ENCODE measurements around the gene PCSK2.

PCSK2 gene

GRCh38 chr20:17452441-17452840 is 225.6 kb downstream of the PCSK2 start:
- DNase-seq: no peak

- DNase-seq: no peak
Measured at GRCh38 chr20:17453592-17453991, 226.8 kb downstream of the PCSK2 start.

- no peak for DNase-seq
Measured at GRCh38 chr20:17456279-17456678, 229.4 kb downstream of the PCSK2 start.

GRCh38 chr20:17457079-17457478 is 230.2 kb downstream of the PCSK2 start:
- DNase-seq: no peak

- no peak for DNase-seq
Measured at GRCh38 chr20:17457588-17458190, 230.8 kb downstream of the PCSK2 start.

GRCh38 chr20:17460119-17460518 is 233.3 kb downstream of the PCSK2 start:
- DNase-seq: no peak

GRCh38 chr20:17461941-17462340 is 235.1 kb downstream of the PCSK2 start:
- no peak for DNase-seq

- DNase-seq: no peak
Measured at GRCh38 chr20:17463711-17464110, 236.9 kb downstream of the PCSK2 start.

- no peak for DNase-seq
Measured at GRCh38 chr20:17465236-17465635, 238.4 kb downstream of the PCSK2 start.

- DNase-seq: no peak
Measured at GRCh38 chr20:17466641-17467040, 239.8 kb downstream of the PCSK2 start.

- DNase-seq: no peak
Measured at GRCh38 chr20:17467120-17467655, 240.3 kb downstream of the PCSK2 start.

- no peak for DNase-seq
Measured at GRCh38 chr20:17468073-17468840, 241.4 kb downstream of the PCSK2 start.

- DNase-seq: no peak
Measured at GRCh38 chr20:17469246-17470030, 242.6 kb downstream of the PCSK2 start.

- no peak for DNase-seq
Measured at GRCh38 chr20:17470521-17470920, 243.7 kb downstream of the PCSK2 start.

GRCh38 chr20:17470973-17471372 is 244.1 kb downstream of the PCSK2 start:
- no peak for DNase-seq

GRCh38 chr20:17471606-17472187 is 244.9 kb downstream of the PCSK2 start:
- no peak for DNase-seq

- DNase-seq: no peak
Measured at GRCh38 chr20:17473659-17474058, 246.8 kb downstream of the PCSK2 start.

- DNase-seq: no peak
Measured at GRCh38 chr20:17479063-17479657, 252.3 kb downstream of the PCSK2 start.

- DNase-seq: no peak
Measured at GRCh38 chr20:17480696-17481095, 253.9 kb downstream of the PCSK2 start.

- no peak for DNase-seq
Measured at GRCh38 chr20:17481661-17482060, 254.8 kb downstream of the PCSK2 start.

- DNase-seq: no peak
Measured at GRCh38 chr20:17482536-17482935, 255.7 kb downstream of the PCSK2 start.

GRCh38 chr20:17485017-17485416 is 258.2 kb downstream of the PCSK2 start:
- DNase-seq: no peak

All from stimulated activated naive CD4-positive, alpha-beta T cell (primary cell).